Right lobe of liver (tissue), 4 donors: ENCODE measurements around the gene TERT.

Experiments
- POLR2A ChIP-seq: fragments of 450-650 bp; IDR thresholded peaks from one replicate; pipeline ENCODE4 v1.6.1; 2017; ENCODE audit warnings: antibody characterized with exemption, mild to moderate bottlenecking
- TF ChIP-seq, protein P1 (sequence below), 4 donors: fragments of 200-600 bp in 3 of 4; fragments of 450-650 bp in 1 of 4; IDR thresholded peaks; one replicate each; pipeline versions ENCODE4 v1.5.1 to v1.8.0; 2016 to 2022; ENCODE audit warnings: antibody characterized with exemption in 4 of 4, mild to moderate bottlenecking in 2 of 4
- donor health status: DM: no; HTN: no; CAD: no.
- donor health status: DM: no; HTN: no; CAD: no.
- donor health status: DM: no; HTN: yes; CAD: no.

DNA sequence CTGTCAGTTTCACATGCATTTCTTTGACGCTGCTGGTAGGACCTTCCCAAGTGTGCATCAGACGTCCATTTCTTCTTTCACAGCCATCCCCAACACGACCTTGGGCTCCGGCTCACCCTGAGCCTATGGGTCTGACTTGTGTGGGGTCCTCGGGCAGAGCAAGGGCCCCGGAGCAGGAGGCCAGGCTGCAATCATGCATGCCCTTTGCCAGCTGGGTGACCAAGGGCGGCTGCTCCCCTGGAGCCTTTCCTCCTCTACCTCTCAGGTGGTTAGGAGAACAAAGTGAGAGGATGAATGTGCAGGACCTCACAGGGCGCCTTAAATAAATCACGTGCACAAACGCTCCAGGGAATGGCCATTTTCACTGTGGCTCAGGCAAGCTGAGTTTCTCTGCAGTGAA, 33.2 kb downstream of the TERT start:
- TF ChIP-seq, protein P1, sequence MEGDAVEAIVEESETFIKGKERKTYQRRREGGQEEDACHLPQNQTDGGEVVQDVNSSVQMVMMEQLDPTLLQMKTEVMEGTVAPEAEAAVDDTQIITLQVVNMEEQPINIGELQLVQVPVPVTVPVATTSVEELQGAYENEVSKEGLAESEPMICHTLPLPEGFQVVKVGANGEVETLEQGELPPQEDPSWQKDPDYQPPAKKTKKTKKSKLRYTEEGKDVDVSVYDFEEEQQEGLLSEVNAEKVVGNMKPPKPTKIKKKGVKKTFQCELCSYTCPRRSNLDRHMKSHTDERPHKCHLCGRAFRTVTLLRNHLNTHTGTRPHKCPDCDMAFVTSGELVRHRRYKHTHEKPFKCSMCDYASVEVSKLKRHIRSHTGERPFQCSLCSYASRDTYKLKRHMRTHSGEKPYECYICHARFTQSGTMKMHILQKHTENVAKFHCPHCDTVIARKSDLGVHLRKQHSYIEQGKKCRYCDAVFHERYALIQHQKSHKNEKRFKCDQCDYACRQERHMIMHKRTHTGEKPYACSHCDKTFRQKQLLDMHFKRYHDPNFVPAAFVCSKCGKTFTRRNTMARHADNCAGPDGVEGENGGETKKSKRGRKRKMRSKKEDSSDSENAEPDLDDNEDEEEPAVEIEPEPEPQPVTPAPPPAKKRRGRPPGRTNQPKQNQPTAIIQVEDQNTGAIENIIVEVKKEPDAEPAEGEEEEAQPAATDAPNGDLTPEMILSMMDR (IDR thresholded peaks at IDR 0.05) = no peak
- TF ChIP-seq POLR2A = no peak
